Liver (tissue), 3 donors: ENCODE data around the gene MAPRE3.

Experiments used
- ATF3 ChIP-seq: IDR thresholded peaks from 2 replicates; pipeline ENCODE4 v1.6.1; 2016; ENCODE audit warnings: antibody characterized with exemption
- CTCF ChIP-seq: fragments of 150-350 bp; IDR thresholded peaks from 2 replicates; pipeline ENCODE4 v1.5.1; 2017; ENCODE audit warnings: improper control_type of control experiment, low read depth, low read length; ENCODE audit not compliant: missing input control
- EGR1 ChIP-seq, 2 donors: IDR thresholded peaks; 2 replicates each; pipeline ENCODE4 v1.6.1; 2016 to 2018; ENCODE audit warnings: antibody characterized with exemption in 2 of 2, low read depth in 2 of 2
- GABPA ChIP-seq, 2 donors: IDR thresholded peaks in 1 of 2; conservative IDR thresholded peaks in 1 of 2; 2 replicates each; pipeline ENCODE4 v1.6.1; 2016; ENCODE audit warnings: antibody characterized with exemption in 2 of 2, mild to moderate bottlenecking in 1 of 2, moderate library complexity in 1 of 2
- HNF4A ChIP-seq, 2 donors: conservative IDR thresholded peaks; 2 replicates each; pipeline ENCODE4 v1.6.1; 2016; ENCODE audit warnings: antibody characterized with exemption in 2 of 2, mild to moderate bottlenecking in 2 of 2
- HNF4G ChIP-seq: IDR thresholded peaks from 2 replicates; pipeline ENCODE4 v1.6.1; 2016; ENCODE audit warnings: antibody characterized with exemption
- JUND ChIP-seq, 2 donors: IDR thresholded peaks; 2 replicates each; pipeline ENCODE4 v1.6.1; 2016; ENCODE audit warnings: antibody characterized with exemption in 2 of 2
- RAD21 ChIP-seq, 2 donors: IDR thresholded peaks; 2 replicates each; pipeline ENCODE4 v1.6.1; 2016; ENCODE audit warnings: antibody characterized with exemption in 2 of 2, mild to moderate bottlenecking in 2 of 2
- REST ChIP-seq: IDR thresholded peaks from 2 replicates; pipeline ENCODE4 v1.6.1; 2016; ENCODE audit warnings: antibody characterized with exemption, mild to moderate bottlenecking
- SP1 ChIP-seq: IDR thresholded peaks from 2 replicates; pipeline ENCODE4 v1.6.1; 2018; ENCODE audit warnings: antibody characterized with exemption, mild to moderate bottlenecking
- TAF1 ChIP-seq: conservative IDR thresholded peaks from 2 replicates; pipeline ENCODE4 v1.6.1; 2016; ENCODE audit warnings: antibody characterized with exemption, mild to moderate bottlenecking
- YY1 ChIP-seq: IDR thresholded peaks from 2 replicates; pipeline ENCODE4 v1.6.1; 2016; ENCODE audit warnings: antibody characterized with exemption, mild to moderate bottlenecking
- ZBTB33 ChIP-seq: IDR thresholded peaks from 2 replicates; pipeline ENCODE4 v1.6.1; 2016; ENCODE audit warnings: antibody characterized with exemption
- TF ChIP-seq, protein P1 (sequence below): IDR thresholded peaks from 2 replicates; pipeline ENCODE4 v1.6.1; 2016; ENCODE audit warnings: antibody characterized with exemption
- donor health status: healthy.
- donor health status: healthy.

DNA sequence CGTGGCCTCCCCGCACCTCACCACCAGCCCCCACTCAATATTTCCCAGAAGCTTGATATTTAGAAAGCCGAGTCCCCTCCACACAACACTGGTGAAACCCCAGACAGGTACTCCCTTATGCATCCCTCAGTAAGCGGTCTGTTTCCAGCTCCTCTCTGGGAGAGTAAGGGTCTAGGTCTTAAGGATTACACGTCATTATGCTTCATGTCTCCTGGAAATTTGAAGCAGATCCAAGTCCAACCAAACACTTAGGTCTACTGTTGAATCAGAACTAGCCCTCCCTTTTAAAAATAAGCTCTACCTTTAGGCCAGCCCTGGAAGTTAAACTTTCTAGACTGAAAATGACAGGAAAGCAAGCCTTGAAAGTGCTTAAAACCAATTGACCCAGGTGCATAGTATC is 102.5 kb downstream of the MAPRE3 start:
- TF ChIP-seq JUND (IDR thresholded peaks at IDR 0.05) (no peak), RAD21 (IDR thresholded peaks at IDR 0.05) (no peak), CTCF (no peak), REST (no peak), HNF4G (no peak), HNF4A (conservative IDR thresholded peaks at IDR 0.05) (no peak), YY1 (no peak), SP1 (no peak), ATF3 (no peak), GABPA (IDR thresholded peaks at IDR 0.05 in 1 of 2, conservative IDR thresholded peaks at IDR 0.05 in 1 of 2) (no peak), EGR1 (IDR thresholded peaks at IDR 0.05; ENCODE audit: low read depth in 2 of 2) (no peak), TAF1 (no peak), ZBTB33 (no peak)
- TF ChIP-seq, protein P1, sequence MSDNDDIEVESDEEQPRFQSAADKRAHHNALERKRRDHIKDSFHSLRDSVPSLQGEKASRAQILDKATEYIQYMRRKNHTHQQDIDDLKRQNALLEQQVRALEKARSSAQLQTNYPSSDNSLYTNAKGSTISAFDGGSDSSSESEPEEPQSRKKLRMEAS, result no peak
